Upper lobe of left lung (tissue), 6 donors: Measurements from ENCODE around the gene MRPL55. TPM values are rescaled to one million over a fixed set of nuclear protein-coding genes. Genes with fewer than 3 reads are reported as not detected.

ENCODE experiments used
- ATAC-seq, 2 donors: fragments of 200-7000 bp; cut with Tn5 transposase; one replicate each; pipeline ENCODE4 v1.9.1; 2022; ENCODE audit warnings: mild to moderate bottlenecking in 2 of 2, moderate library complexity in 2 of 2; ENCODE audit not compliant: low FRiP score in 2 of 2
- DNase-seq, 2 donors: peaks; one replicate each; pipeline ENCODE4 v3.0.0-alpha.2; 2019 to 2020
- H3K27ac ChIP-seq, 4 donors: fragments of 200-600 bp; sonication (generic); one replicate each; pipeline ENCODE4 v1.5.1; 2016 to 2019
- H3K27me3 ChIP-seq, 4 donors: fragments of 200-600 bp; sonication (generic); one replicate each; pipeline ENCODE4 v1.5.1; 2017 to 2019
- H3K36me3 ChIP-seq, 4 donors: fragments of 200-600 bp; sonication (generic); one replicate each; pipeline ENCODE4 v1.5.1; 2016 to 2019
- H3K4me1 ChIP-seq, 4 donors: fragments of 200-600 bp; sonication (generic); one replicate each; pipeline ENCODE4 v1.5.1; 2018 to 2019
- H3K4me3 ChIP-seq, 4 donors: fragments of 200-600 bp; sonication (generic); one replicate each; pipeline ENCODE4 v1.5.1; 2017 to 2019; ENCODE audit warnings: mild to moderate bottlenecking in 2 of 4, moderate library complexity in 1 of 4
- H3K9me3 ChIP-seq, 4 donors: fragments of 200-600 bp; sonication (generic); one replicate each; pipeline ENCODE4 v1.5.1; 2018 to 2019
- EP300 ChIP-seq, 4 donors: sonication (generic); formaldehyde crosslinking; IDR thresholded peaks; one replicate each; pipeline ENCODE4 v1.5.1; 2017; ENCODE audit warnings: antibody characterized with exemption in 4 of 4, control low read depth in 2 of 4
- POLR2A ChIP-seq, 4 donors: fragments of 450-650 bp; IDR thresholded peaks; one replicate each; pipeline ENCODE4 v1.5.1; 2016 to 2017; ENCODE audit warnings: antibody characterized with exemption in 4 of 4, mild to moderate bottlenecking in 2 of 4
- POLR2AphosphoS5 ChIP-seq, 2 donors: sonication (generic); formaldehyde crosslinking; IDR thresholded peaks; one replicate each; pipeline ENCODE4 v1.5.1; 2017; ENCODE audit warnings: antibody characterized with exemption in 2 of 2
- WGBS, 2 donors: methylation state at CpG; one replicate each; pipeline ENCODE4 v1.1.5; 2017 to 2018; 5-methylcytosine and 5-hydroxymethylcytosine counted together
- total RNA-seq, 6 donors: library from RNA; depleted of rRNA in 4 of 6; stranded (reverse); fragments of >200 nt in 4 of 6; gene quantifications; one replicate each; pipeline versions ENCODE4 v1.1.0 to v1.2.1, GENCODE V29; 2016 to 2021
- TF ChIP-seq, protein P1 (sequence below), 6 experiments: fragments of 450-650 bp in 4 of 6; fragments of 200-600 bp in 2 of 6; sonication (generic) in 2 of 6; IDR thresholded peaks; one replicate each; pipeline ENCODE4 v1.5.1; 2016 to 2019; ENCODE audit warnings: antibody characterized with exemption in 6 of 6
- donor health status: DM: no; HTN: no; CAD: no; lungs with moderate emphysema.
- donor health status: DM: no; HTN: yes; CAD: no; lungs with severe emphysema.

The MRPL55 gene
- total RNA-seq, 6 donors from 2014 or later: 42.4 to 161 (median 60.1) TPM

DNA sequence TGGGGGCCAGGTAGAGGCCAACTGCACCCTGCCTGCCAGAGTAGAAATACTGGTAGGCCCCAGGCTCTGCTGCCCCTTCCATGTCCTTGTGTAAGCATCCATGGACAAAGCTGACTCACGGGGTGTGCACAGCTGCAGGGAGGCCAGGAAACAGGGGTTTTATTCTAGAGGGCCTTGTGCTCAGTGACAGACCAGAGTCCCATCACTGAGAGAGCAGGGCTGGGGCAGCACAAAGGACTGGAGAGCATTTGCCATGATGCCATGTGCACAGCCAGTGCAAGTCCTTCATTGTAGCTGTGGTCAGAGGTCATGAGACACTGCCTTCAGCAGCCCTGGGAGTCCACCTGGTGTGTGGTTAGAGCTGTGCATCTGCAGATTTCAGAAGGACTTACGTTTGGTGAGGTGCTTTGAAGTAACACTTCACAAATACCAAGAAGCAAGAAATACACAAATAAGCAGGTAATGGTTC is 18.5 kb downstream of the MRPL55 start:
- H3K4me1 ChIP-seq: peaks cover 78 to 85% (median 79%) of the 10 kb centered on the region in 4 donors
- peak overlapping the region; percentile 73 to 100 (median 88) for H3K27ac ChIP-seq
- ATAC-seq: peak in 1 of 2 donors; percentile 7
- TF ChIP-seq, protein P1, sequence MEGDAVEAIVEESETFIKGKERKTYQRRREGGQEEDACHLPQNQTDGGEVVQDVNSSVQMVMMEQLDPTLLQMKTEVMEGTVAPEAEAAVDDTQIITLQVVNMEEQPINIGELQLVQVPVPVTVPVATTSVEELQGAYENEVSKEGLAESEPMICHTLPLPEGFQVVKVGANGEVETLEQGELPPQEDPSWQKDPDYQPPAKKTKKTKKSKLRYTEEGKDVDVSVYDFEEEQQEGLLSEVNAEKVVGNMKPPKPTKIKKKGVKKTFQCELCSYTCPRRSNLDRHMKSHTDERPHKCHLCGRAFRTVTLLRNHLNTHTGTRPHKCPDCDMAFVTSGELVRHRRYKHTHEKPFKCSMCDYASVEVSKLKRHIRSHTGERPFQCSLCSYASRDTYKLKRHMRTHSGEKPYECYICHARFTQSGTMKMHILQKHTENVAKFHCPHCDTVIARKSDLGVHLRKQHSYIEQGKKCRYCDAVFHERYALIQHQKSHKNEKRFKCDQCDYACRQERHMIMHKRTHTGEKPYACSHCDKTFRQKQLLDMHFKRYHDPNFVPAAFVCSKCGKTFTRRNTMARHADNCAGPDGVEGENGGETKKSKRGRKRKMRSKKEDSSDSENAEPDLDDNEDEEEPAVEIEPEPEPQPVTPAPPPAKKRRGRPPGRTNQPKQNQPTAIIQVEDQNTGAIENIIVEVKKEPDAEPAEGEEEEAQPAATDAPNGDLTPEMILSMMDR (IDR thresholded peaks at IDR 0.05): no peak
- TF ChIP-seq EP300 (IDR thresholded peaks at IDR 0.05): no peak
- TF ChIP-seq POLR2A (IDR thresholded peaks at IDR 0.05): no peak
- TF ChIP-seq POLR2AphosphoS5 (IDR thresholded peaks at IDR 0.05): no peak
- WGBS, 2 donors: 22 to 24% methylated on average over 1 to 2 of the region's 2 CpGs
- peak in 1 of 2 donors; percentile 23 for DNase-seq
- H3K36me3 ChIP-seq: peaks cover 0 to 13% (median 7%) of the 10 kb centered on the region in 4 donors
- H3K9me3 ChIP-seq: peaks cover 0 to 9% (median 5%) of the 10 kb centered on the region in 4 donors
- no peak overlapping the region for H3K4me3 ChIP-seq
- H3K27me3 ChIP-seq: no peaks in the 10 kb centered on the region

DNA sequence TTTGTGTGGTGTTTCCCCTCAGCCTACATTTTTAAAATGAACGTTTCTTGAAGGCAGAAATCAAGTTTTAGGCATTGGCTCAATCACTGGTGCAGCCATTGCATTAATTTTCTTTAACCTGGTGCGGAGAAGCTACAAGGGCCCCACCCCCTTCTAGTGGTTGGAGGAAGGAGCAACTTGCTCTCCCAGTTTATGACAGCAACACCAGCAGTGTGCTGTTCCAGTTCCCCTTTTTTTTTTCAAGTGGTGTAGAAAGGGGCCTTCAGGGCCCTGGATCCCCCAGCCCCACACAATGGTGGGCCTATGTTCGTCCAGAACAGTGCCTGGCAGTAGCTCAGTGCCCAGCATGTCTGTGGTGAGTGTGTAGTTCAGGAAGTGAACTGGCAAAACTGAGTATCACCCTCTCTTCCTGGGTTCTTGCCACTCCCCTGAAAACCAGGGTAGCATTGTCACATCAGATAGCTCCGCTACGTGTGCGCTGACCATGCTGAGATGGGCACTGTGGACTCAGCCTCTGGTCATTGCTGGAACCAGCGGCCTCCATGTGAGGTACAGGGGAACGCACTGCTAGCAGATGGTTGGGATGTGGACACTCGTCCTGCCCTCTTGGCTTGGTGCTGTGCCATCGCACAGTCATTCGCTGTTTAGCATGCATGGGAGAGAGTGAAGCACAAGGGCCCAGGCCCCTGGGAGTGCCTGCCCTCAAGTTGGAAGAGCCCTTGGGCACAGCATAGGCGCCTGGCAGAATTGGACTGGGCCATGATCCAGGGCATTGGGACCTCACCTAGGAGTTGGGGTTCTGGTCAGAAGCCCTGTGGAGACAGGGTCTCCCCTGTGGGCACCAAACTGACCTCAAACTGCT is 19.3 kb downstream of the MRPL55 start:
- Histone ChIP-seq H3K27me3 (no peaks in the 10 kb centered on the region), H3K27ac (peak overlapping the region; percentile 73 to 100 (median 88)), H3K4me3 (peak overlapping the region in 1 of 4 donors; percentile 23), H3K9me3 (peaks cover 0 to 7% (median 5%) of the 10 kb centered on the region in 4 donors), H3K4me1 (peaks cover 84 to 94% (median 86%) of the 10 kb centered on the region in 4 donors), H3K36me3 (peaks cover 0 to 12% (median 7%) of the 10 kb centered on the region in 4 donors)
- ATAC-seq (peak; percentile 20 to 43), DNase-seq (peak in 1 of 2 donors; percentile 25)
- WGBS, 2 donors: 27 to 43% methylated on average over 3 to 12 of the region's 12 CpGs
- TF ChIP-seq POLR2A (IDR thresholded peaks at IDR 0.05) (no peak), POLR2AphosphoS5 (IDR thresholded peaks at IDR 0.05) (no peak), EP300 (IDR thresholded peaks at IDR 0.05) (no peak)
- TF ChIP-seq, protein P1 (IDR thresholded peaks at IDR 0.05): no peak

DNA sequence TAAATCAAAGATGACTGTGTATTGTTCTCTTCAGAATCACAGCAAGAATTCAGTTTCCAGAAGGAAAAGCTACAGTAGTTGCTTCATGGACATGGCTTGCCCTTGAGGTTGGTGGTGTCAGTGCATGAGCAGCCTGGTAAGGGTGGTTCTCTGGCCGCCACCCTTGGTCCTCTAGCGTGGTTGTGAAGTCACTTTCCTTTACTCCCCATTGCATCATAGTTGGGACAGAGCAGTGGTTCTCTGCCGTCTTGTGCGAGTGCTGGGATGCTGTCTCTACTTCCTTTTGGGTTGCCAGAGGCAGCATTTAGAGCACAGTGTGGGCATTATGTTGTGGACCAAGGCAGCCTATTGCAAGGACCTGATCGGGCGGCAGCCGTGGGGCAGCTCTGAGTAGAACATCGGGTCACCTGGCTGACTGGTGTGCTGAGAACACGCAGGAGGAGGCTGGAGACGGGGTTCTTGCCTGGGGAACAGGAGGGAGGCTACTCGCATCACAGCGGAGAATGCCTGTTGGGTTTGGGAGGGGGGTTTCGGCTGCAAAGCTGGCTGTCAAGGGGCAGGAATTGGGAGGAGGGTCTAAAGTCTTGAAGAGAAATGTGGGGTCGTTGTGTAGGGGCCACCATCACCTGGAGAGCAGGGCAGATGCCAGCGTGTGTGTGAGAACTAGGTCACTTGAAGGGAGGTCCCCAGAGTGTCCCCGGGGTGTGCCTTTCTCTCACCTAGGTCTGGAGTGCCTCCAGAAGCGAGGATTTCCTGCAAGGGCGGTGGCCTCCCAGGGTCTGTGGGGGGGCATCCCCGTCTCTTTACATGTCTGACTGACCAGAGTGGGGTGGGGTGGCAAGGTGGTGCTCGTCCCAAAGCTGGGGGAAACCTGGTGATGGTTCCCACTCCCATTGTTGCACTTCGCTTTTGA is 20.3 kb downstream of the MRPL55 start:
- ATAC-seq: peak; percentile 6 to 49

DNA sequence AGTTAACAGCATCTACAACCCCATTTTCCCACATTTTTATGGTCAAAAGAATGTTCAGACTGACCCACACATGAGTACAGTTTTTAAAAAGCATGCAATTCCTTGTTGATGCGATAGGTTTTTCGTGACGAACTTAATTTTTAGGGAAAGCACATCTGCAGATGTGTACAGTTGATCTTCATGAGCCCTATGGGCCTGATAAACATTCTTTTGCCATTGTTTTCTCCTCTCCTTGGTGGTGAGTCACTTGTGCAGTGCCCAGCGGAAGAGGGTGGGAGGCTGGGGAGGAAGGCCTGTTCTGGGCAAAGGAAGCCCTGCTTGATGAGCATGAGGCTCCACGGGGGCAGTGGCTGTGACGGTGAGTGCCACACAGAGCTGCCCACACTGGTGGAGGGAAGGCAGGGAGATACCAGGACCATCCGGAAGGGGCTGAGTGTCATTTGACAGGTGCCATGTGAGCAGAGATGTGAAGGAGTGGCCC is 21.3 kb downstream of the MRPL55 start:
- Histone ChIP-seq H3K36me3 (peaks cover 0 to 8% (median 5%) of the 10 kb centered on the region in 4 donors), H3K4me3 (peak overlapping the region in 2 of 4 donors; percentile 8 to 23), H3K27ac (peak overlapping the region; percentile 76 to 100 (median 99)), H3K4me1 (peaks cover 86 to 92% (median 89%) of the 10 kb centered on the region in 4 donors), H3K9me3 (no peaks in the 10 kb centered on the region), H3K27me3 (no peaks in the 10 kb centered on the region)
- TF ChIP-seq EP300 (IDR thresholded peaks at IDR 0.05) (no peak), POLR2A (IDR thresholded peaks at IDR 0.05) (no peak), POLR2AphosphoS5 (IDR thresholded peaks at IDR 0.05) (peak; percentile 38 to 50)
- TF ChIP-seq, protein P1 (IDR thresholded peaks at IDR 0.05): peak in 2 of 6 experiments; percentile 16 to 24
- ATAC-seq (peak in 1 of 2 donors; percentile 8), DNase-seq (peak in 1 of 2 donors; percentile 61)
- 36 to 39% methylated on average over 7 of the region's 7 CpGs for WGBS, 2 donors

More for the DNA sequence above, 20.3 kb downstream of the MRPL55 start:
- no peak for TF ChIP-seq POLR2A (IDR thresholded peaks at IDR 0.05)
- TF ChIP-seq, protein P1 (IDR thresholded peaks at IDR 0.05): no peak
- TF ChIP-seq EP300 (IDR thresholded peaks at IDR 0.05): peak in 1 of 4 donors; percentile 4
- TF ChIP-seq POLR2AphosphoS5 (IDR thresholded peaks at IDR 0.05): peak in 1 of 2 donors; percentile 62
- Histone ChIP-seq H3K27ac (peak overlapping the region; percentile 73 to 100 (median 88)), H3K36me3 (peaks cover 0 to 12% (median 7%) of the 10 kb centered on the region in 4 donors), H3K27me3 (no peaks in the 10 kb centered on the region), H3K4me1 (peaks cover 91 to 100% (median 94%) of the 10 kb centered on the region in 4 donors), H3K9me3 (no peaks in the 10 kb centered on the region), H3K4me3 (peak overlapping the region in 1 of 4 donors; percentile 23)
- peak; percentile 26 to 70 for DNase-seq
- WGBS, 2 donors: 64% methylated on average over 19 to 21 of the region's 21 CpGs
